Neural crest cell (in vitro differentiated cells): ENCODE data around the gene PSMD1. TPM values are rescaled to one million over a fixed set of nuclear protein-coding genes. Genes with fewer than 3 reads are reported as not detected.

ENCODE experiments used
- DNase-seq: peaks from one replicate; pipeline ENCODE4 v3.0.0; 2021; ENCODE audit warnings: low read depth, mixed read lengths, low spot score
- H3K27ac Mint-ChIP-seq: one replicate; pipeline ENCODE4 v1.8.0; 2021; ENCODE audit warnings: mild to moderate bottlenecking, mixed read lengths; ENCODE audit not compliant: unreplicated experiment
- H3K27me3 Mint-ChIP-seq: 2 replicates; pipeline ENCODE4 v1.8.0; 2021; ENCODE audit warnings: low read depth, mild to moderate bottlenecking, mixed read lengths
- H3K36me3 Mint-ChIP-seq: 2 replicates; pipeline ENCODE4 v1.8.0; 2021; ENCODE audit warnings: low read depth, mild to moderate bottlenecking, mixed read lengths
- H3K4me1 Mint-ChIP-seq: 2 replicates; pipeline ENCODE4 v1.8.0; 2021; ENCODE audit warnings: mixed read lengths
- H3K4me3 Mint-ChIP-seq: one replicate; pipeline ENCODE4 v1.8.0; 2021; ENCODE audit warnings: mild to moderate bottlenecking, mixed read lengths
- H3K9me3 Mint-ChIP-seq: 2 replicates; pipeline ENCODE4 v1.8.0; 2021; ENCODE audit warnings: mixed read lengths
- CTCF ChIP-seq: fragments of 200-600 bp; sonication (generic); conservative IDR thresholded peaks from 2 replicates; pipeline ENCODE4 v1.5.0; 2021; ENCODE audit warnings: antibody characterized with exemption, mild to moderate bottlenecking
- total RNA-seq: library from RNA; stranded (reverse); gene quantifications from 2 replicates; pipeline ENCODE4 v1.2.1, GENCODE V29; 2021

Gene PSMD1
- total RNA-seq, 1 donor from 2014 or later, result 128 TPM

- peaks cover 16% of the 10 kb centered on the region for H3K36me3 Mint-ChIP-seq
- no peak overlapping the region for H3K27ac Mint-ChIP-seq
- no peak for TF ChIP-seq CTCF
- H3K4me3 Mint-ChIP-seq, result no peak overlapping the region
- peaks cover 7% of the 10 kb centered on the region for H3K4me1 Mint-ChIP-seq
- no peaks in the 10 kb centered on the region for H3K27me3 Mint-ChIP-seq
- DNase-seq, result no peak
- H3K9me3 Mint-ChIP-seq, result no peaks in the 10 kb centered on the region
These were observed 106.3 kb downstream of the PSMD1 start for GRCh38 chr2:231163011-231163410.

GRCh38 chr2:231163414-231164095 lies 106.9 kb downstream of the PSMD1 start:
- no peak for TF ChIP-seq CTCF
- H3K4me1 Mint-ChIP-seq, result peaks cover 7% of the 10 kb centered on the region

GRCh38 chr2:231167745-231168459 lies 111.2 kb downstream of the PSMD1 start:
- Mint-ChIP-seq H3K27ac (no peak overlapping the region), H3K4me1 (peaks cover 5% of the 10 kb centered on the region), H3K4me3 (no peak overlapping the region), H3K27me3 (no peaks in the 10 kb centered on the region), H3K36me3 (peaks cover 24% of the 10 kb centered on the region), H3K9me3 (no peaks in the 10 kb centered on the region)
- DNase-seq, result no peak
- TF ChIP-seq CTCF, result no peak

More at GRCh38 chr2:231163414-231164095, 106.9 kb downstream of the PSMD1 start:
- Mint-ChIP-seq H3K4me3 (no peak overlapping the region), H3K36me3 (peaks cover 19% of the 10 kb centered on the region), H3K27ac (no peak overlapping the region), H3K27me3 (no peaks in the 10 kb centered on the region), H3K9me3 (no peaks in the 10 kb centered on the region)
- no peak for DNase-seq

- Mint-ChIP-seq H3K27me3 (no peaks in the 10 kb centered on the region), H3K9me3 (no peaks in the 10 kb centered on the region), H3K27ac (no peak overlapping the region), H3K4me3 (no peak overlapping the region), H3K36me3 (peaks cover 24% of the 10 kb centered on the region), H3K4me1 (peaks cover 5% of the 10 kb centered on the region)
- TF ChIP-seq CTCF, result no peak
- DNase-seq, result no peak
These were observed 111.9 kb downstream of the PSMD1 start for GRCh38 chr2:231168460-231169139.

GRCh38 chr2:231169488-231169887 lies 112.8 kb downstream of the PSMD1 start:
- Mint-ChIP-seq H3K9me3 (no peaks in the 10 kb centered on the region), H3K4me1 (peaks cover 5% of the 10 kb centered on the region), H3K27me3 (no peaks in the 10 kb centered on the region), H3K4me3 (no peak overlapping the region), H3K36me3 (peaks cover 25% of the 10 kb centered on the region), H3K27ac (no peak overlapping the region)
- DNase-seq, result no peak
- TF ChIP-seq CTCF, result no peak
